ENCODE data around the gene GDF9.

The GDF9 gene

DNA sequence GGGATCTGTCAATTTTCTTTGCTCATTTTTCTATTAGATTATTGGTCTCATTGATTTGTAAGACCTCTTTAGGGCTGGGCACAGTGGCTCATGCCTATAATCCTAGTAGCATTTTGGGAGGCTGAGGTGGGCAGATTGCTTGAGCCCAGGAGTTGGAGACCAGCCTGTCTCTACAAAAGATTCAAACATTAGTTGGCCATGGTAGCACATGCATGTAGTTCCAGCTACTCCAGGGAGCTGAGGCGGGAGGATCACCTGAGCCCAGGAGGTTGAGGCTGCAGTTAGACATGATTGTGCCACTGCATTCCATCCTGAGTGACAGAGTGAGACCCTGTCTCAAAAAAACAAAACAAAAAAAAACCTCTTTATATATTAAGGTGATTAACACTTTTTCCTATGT is 29.4 kb downstream of the GDF9 start:
- no peak for DNase-seq

DNA sequence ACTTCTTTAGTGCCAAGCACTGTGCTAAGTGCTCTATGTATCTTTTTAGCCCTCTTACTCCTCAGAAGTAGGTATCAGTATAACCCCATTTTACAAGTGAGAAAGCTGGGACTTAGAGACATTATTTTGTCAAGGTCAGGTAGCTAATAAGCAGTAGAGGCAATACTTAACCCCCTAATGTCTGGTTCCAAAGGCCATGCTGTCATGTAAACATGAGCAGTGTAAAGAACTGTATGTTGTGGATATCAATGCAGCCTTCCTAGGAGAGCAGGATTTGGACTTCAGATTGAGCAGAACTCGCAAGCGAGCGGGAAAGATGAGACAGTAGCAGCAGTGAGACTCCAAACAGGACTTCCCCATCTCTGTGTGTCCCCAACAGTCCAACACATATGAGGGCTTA is 32.2 kb downstream of the GDF9 start:
- peak; percentile 10 for DNase-seq

DNA sequence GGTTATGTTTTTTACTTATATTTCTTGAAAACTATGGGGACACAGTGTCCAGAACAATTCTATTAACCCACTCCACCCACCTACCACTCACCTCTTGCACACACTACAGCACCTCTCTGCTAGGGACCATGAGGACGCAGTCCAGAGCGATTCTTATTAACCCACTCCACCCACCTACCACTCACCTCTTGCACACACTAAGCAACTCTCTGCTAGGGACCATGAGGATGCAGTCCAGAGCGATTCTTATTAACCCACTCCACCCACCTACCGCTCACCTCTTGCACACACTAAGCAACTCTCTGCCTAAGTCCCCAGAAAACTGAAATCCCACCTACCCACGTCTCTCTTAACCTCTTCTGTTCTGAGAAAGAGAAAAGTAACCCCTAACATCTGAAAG is 33.7 kb downstream of the GDF9 start:
- DNase-seq, result no peak

DNA sequence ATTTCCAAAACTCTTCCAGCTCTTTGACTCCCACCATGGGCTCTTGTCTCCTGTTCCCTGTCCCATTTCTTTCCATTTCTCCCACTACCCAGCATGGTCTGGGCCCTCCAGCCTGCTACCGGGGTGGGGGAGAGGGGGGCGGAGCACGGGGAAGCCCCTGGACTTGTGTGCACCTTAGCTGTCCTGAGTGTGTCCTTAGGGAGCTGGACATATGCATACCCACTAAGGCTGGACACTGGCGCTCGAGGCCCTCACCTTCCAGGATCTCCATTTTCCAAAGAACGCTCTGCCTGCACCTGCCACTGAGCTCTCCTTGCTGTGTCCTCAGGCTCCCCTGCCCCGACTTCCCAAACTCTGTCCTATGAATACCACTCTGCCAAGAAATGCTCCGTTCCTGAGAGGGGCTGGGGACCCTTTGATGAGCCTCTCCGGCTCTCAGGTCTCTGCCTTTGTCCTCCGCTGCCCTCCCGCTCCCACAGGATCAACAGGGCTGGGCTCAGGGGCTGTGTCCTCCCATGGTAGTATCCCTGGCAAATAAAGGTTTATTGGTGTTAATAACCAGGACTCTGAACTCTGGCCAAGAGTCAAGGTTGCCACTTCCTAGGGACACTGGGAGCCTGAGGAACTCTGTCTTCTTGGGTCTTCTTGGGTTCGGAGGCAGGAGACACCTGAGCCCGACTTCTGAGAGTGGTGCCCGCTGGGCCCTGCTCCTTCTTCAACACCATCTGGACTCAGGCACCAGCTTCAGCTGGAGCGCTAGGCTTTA is 35.0 kb downstream of the GDF9 start:
- DNase-seq, result no peak

DNA sequence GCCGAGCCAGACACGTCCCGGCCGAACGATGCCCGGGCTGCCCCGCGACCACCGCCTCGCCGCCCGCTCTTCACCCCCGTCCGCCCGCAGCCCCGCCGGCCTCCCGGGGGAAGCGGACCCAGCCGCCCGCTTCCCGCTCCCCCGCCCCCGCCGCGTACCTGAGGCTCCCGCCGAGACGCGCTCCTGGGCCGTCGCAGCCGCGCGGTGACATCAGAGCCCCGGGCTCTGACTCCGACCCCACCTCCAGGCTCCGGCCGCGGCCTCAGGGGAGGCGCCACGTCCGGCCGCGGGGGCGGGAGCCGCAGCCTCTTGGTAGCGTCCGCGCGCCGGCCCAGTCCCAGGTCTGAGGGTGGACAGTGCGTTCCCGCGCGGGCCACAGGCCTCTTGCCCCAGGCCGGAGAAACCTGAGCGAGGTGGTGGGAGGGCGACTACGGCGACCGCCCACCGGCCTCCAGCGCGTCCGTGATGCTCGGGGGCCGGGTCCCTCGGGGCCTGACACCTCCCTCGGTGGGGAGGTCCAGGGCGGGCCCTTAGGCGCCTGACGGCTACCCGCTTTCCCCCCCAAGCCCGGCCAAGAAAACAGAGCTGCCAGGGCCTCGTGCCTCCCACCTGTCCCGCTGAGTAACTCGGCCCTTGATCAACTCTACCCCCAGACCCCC is 35.7 kb downstream of the GDF9 start, which contains the start of gene SHROOM1:
Gene SHROOM1, minus strand, starts transcription at position 212 of the 659 bp plus-strand sequence. CDS start 4,507 bp downstream, outside the sequence.
- DNase-seq, result peak; percentile 86

DNA sequence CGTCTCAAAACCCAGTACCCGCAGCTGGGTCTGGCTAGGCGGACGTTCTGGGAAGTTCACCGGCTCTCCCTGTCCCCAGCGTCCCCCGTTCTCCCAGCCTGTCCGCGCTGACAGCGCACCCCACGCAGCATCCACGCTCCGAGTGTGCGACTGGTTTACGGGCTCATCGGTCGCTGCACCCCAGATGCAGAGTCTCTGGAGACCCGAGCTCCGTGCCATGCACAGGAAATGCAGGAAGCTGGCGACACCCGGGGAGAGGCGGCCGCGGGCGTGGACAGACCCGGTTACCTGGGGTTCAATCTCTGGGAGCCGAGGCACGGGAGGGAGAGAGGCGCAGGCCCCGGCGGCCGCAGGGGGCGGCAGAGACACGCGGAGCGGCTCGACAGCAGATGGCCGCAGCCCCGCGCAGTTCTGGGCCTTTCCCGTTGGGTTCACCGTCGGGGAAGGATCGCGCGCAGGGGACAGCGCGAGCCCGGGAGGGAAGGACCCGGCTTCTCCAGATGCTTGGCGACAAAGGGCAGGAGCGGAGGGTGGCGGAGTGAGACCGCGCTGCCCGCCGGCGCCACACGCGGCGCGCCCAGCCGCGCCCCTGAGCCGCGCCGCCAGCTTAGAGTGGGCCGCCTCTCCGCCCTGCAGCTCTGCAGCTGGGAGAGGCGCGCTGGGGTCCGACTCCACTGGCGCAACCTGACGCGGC is 36.4 kb downstream of the GDF9 start:
- peak; percentile 85 for DNase-seq

DNA sequence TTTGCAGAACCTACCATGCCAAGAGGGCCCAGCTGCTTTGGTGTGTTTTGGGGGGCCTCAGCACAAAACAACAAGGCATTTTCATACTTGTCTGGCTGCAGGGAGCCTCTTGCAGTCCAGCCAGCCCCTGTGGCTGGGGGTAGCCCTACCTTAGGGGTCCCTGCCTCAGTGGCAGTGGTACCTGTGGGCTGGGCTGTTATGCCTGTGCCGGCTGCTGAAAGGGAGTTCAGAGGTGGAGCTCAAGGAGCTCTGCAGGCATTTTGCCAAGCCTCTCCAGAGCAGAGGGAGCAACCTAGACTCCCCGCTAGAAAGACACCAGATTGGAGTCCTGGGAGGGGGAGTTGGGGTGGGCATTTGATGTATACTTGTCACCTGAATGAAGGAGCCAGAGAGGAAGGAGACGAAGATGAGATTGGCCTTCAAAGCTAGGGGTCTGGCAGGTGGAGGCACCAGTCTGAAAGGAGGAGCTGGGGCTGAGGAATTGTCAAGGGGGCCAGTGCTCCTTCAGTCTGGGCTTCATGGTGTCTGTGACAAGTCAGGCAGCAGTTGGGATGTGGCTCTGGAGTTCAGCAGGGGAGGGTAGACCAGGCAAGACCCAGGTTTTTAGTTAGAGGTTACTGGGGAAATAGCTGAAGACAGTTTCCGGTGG is 37.3 kb downstream of the GDF9 start:
- DNase-seq, result no peak

DNA sequence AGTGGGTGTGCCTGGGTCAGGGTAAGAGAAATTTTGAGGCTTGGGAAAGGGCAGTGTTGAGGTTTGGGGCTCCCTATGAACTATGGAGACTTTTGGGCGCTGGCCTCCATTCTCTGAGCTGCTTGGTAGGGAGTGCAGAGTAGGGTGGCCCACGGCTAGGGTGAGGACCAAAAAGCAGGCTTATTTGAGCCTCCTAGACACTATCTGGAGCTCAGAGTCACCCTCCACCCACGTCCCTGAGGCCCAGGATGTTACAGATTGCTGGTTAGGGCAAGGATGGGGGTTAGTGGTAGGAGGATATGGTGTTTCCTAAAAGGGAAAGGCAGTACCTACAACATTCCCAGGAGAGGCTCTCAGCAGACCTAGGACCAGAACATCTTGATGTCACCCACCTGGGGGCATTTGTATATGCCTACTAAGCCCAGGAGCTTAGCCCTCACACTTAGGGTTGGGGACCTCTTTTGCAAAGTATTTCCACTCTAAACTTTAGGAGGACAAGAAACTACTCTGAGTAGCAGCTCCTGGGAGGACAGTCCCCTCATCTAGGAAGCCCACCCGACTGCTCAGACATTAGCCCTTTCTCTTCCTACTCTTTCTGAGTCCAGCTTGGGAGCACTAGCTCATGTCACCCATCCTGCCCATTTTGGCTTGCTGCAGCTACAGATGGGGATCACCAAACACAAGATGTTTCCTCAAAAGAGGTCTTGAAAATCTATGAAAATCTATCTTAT is 38.2 kb downstream of the GDF9 start:
- no peak for DNase-seq

DNA sequence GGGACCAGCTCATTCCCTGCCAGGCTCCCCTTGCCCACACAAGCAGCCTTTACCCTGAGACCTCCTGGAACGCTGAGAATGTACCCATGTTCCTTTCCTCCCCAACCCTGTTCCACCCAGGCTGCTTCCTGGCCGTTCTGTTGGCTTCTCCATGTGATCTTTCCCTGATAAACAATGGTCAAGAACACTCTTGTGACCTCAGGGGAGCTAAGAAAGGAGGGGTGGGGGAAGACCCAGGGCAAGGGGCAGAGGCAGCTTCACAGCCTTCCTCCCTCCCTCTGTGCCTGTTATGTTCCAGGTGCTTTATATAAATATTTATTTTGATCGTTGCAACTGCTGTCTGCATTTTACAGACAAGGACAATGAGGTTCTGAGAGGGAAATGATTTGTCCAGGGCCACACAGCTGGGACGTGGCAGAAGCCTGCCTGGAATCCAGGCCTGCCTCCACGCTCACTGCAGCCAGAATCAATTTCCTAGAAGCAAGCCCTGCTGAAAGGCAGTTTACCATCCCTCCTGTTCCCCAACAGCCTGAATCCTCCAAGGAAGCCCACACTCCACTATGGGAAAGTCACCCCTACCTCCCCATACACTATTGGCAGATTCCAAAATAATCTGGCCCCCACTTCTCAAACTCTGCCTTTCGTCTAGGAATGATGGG is 39.7 kb downstream of the GDF9 start:
- DNase-seq, result no peak

DNA sequence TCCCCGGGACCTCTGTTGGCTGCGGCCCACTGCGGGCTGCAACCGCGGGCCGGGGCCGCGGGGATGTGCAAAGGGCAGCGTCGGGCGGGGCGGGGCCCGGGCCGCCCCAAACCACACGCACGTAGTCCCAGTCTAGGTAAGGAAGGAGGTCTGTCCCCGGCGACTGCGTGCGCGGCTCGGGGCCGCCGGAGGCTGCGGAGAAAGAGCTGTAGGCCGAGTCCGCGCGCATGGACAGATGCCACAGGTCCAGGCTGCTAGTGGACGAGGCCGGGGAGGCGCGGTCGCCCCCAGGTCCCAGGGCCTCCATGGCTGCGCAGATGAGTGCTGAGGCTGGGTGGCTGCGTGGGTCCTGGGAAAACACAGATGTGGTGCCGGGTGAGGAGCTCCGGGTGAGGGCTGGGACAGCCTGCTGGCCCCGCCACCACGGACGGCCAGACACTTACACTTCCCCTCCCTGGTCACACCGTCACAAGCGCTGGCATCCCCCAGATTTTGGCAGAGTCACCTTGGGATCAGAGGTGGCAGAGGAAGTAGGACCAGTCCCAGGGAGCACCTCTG is 40.4 kb downstream of the GDF9 start:
- DNase-seq, result no peak

DNA sequence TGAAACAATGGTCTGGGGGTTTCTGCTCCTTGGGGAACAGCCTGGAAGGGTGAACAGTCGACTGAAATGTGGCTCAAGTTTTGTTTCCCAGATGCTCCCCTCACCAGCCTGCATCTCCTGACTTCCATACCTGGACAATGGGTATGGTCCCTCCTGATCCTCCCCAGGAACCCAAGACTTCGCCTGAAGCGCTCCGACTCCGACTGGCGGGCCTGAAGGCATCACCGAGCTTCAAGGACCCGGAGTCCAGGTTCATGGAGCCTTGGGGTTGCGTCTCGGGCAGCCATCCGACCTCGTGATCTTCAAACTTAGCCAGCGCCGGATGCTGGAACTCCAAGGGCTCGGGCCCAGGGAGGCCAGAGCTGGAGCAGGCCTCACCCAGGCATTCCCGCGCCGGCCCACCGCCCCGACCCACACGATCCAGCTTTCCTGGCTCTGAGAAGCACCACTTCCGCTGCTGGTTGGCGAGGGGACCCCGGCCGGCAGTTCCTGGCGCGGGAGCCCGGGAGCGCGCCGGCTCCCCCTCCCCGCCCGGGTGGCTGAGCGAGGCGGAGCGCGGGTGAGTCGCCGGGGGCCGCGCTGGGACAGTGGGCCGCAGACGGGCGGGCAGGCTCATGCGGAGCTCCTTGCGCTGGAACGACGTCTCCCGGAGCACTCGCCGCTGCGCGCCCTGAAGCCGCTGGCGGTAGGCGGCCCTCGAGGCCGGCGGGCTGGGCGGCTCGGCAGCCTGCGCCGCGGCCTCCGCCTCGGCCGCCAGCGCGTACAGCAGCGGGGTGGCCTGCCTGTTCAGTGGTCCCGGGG is 41.0 kb downstream of the GDF9 start:
- peak; percentile 68 for DNase-seq

DNA sequence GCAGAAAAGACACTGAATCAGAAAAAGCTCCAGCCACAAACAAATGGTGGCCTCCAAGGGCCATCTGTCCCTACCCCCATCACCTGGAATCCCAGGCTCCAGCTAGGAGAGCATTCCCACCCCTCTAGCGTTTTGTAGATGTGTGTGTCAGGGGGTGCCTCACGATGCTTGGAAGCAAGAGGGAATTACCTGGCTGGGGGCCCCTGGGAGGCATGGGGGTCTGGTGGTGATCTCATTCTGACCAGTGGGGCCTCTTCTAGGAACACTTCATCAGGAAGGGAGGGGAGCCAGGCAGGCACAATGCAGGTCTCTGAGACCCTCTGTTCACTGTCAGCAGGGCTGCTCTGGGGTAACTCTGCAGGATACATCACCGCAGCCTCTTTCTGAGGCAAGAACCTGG is 41.8 kb downstream of the GDF9 start:
- no peak for DNase-seq

DNA sequence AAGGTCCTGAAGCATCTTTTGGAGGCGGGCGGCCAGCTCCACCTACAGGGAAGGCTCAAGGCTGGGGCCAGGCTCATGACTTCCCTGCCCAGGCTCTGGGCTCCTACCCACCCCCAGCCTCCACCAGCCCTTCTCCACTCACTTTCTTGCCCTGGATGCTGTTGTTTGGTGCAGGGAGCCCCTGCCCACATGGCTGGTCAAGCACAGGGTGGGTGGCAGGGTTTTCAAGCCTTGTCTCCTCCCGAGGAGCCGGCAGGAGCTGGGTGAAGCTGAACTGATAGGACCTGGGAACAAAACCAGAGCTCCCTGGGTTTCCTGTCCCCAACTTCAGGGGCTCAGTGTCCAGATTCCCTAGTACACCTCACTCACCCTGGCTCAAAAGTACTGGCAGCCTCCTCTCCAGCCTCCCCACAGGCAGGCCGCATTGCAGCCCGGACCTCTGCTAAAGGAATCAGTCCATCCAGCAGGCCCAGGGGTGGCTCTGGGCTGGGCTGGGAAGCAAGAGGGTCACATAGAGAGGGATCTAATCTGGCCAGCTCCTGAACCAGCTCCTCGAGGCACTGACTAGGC is 42.7 kb downstream of the GDF9 start:
- no peak for DNase-seq

DNA sequence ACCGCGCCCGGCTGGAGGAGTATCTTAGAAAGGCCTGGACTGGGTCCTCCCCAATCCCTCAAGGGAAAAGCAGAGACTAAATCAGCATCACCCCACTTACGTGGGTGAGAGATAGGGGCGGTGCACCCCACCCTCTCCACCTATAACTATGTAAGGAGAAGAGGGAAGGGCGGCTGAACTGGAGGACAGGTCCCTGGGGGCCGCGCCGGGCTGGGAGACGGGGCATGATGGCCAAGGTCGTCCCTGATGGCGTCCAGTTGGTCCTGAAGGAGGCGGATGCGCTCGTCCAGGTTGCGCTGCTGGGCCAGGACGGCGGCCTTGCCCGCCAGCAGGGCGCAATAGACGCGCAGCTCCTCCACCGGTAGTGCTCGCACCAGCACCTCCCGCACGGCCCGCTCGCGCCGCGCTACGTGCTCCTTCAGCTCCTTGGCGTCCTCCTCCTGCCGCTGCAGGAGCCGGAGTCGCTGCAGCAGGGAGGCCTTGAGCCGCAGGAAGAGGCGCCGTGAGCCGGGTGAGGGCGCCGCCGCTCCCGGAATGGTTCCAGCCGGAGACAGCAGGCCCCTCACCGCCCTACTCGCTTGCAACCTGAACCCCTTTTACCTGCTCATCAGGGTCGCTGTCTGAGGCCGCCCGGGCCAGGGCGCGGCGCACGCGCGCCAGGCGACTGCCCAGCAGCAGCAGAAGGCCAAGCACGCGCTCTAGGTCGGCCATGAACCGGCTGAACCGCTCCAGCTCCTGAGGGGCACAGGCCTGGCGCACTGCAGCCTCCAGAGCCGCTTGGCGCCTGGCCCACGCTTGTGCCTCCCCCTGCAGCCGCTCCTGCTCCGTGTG is 43.4 kb downstream of the GDF9 start:
- peak; percentile 90 for DNase-seq

DNA sequence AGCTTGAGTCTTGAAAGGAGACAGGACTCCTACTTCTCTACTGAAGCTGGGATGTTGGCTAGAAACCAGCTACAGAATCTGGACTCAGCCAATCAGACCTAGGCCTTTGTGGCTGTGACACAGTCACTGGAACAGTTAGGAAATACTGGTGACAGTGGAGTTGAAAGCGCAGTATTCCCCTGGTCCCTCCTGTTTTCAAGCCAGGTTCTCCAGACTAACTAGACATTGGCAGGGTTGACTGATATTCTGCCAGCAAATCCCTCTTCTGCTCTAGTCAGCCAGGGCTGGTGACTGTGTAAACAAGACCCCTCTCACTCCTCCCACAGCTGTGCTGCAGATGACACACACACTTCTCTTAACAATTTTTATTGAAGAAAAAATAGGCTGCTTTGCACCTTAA is 44.5 kb downstream of the GDF9 start:
- no peak for DNase-seq

DNA sequence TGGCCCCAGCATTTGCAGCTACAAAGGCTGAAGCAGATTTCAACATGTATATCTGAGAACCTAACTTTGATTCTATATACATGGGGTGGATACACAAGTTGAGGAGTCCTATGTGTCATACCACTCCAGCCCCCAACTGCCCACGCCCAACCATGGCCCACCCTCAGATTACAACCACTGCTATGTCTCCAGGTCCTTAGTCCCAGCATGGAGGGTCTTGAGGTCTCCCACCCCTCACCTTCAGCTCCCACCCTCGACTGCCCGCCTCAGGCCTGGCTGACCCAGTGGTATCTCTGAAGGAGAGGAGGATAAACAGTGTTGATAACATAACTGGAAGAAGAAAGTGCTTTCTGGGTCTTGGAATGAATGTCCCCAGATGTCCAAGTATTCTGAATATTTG is 44.9 kb downstream of the GDF9 start:
- DNase-seq, result no peak

DNA sequence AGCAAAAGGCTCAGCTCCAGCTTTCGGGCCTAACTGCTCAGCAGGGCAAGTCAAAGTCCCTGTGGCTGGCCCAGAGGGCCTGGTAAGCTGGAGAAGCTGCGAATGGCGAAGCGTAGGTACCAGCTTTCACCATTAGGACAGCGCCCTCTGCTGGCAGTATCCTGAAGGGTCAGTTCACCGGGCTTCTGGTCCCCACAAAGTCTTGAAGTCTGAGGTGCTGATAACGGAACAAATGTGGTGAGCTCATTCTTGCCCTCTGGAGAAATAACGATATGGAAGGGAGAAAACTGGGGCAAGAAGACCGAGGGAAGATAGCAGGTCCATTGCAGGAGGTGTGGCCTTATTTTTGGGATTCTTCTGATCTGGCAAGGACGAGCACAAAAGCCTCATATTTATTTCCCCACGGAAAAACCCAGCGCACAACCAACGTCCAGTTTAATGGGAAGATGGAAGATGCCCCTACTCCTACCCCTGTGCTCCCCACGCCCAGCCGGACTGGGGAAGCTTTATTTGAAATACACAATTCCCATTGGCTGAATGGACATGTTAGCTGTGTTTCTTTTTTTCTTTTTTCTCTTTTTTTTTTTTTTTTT is 46.0 kb downstream of the GDF9 start:
- peak; percentile 95 for DNase-seq

DNA sequence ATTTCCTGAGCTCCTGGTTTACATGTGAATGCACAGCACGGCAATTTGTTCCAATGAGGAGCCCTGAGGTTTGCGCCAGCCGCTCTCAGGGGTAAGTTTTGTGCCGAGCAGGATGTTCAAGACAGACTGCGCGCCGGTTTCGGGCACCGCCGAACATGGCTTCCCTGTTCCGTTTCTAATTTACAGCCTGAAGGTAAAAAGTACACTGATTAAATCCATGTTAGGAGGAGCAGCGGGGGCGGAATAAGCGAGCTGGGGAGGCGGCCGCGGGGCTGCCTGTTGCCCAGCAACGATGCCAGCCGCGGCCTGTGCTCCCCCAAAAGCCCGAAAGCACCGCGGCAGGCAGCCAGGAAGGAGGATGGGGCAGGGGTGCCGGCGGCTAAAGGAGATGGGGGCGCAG is 46.8 kb downstream of the GDF9 start:
- DNase-seq, result no peak

DNA sequence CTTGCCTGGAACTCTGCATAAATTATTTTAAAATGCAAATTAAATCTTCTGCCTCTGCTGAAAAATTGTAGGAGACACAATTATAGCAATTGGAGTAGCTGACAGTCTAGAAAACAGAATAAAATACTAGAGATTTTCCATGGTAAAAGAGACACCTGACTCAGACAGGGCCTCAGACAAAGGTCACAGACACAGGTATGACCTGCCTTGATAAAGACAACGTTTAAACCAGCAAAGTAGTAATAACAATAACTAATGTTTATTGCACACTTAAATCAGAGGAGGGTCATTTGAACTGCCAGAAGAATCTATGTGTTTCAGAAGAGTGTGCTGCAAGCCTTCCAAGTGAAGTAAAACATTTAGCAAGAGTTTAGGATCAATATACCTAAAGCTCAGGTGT is 49.3 kb downstream of the GDF9 start:
- no peak for DNase-seq
